ENCODE measurements around the gene ANKRD22. TPM values are rescaled to one million over a fixed set of nuclear protein-coding genes. Genes with fewer than 3 reads are reported as not detected.
A peak's percentile ranks its signal among the peaks of the same experiment; 100 is the strongest.
"Not testable (repeated sequence)": the region's sequence is repeated elsewhere in the genome, so short reads cannot be mapped to it uniquely, and the experiment has no call there.

Gene ANKRD22
- total RNA-seq, 1 donor from 2014 or later = not detected

GRCh38 chr10:88841316-88842111, 10.1 kb downstream of the ANKRD22 start:
- no peak for ATAC-seq (ENCODE audit: poor library complexity)
- intact Hi-C loops (cut with DNase I) = no loop called here
- no peak for DNase-seq

- intact Hi-C loops (cut with DNase I) = no loop called here
- ATAC-seq (ENCODE audit: poor library complexity) (no peak), DNase-seq (no peak)
Observed at GRCh38 chr10:88840881-88841280, 10.8 kb downstream of the ANKRD22 start.

GRCh38 chr10:88840104-88840503, 11.5 kb downstream of the ANKRD22 start:
- intact Hi-C loops (cut with DNase I) = no loop called here
- DNase-seq (no peak), ATAC-seq (ENCODE audit: poor library complexity) (no peak)

GRCh38 chr10:88838766-88839350, 12.8 kb downstream of the ANKRD22 start:
- intact Hi-C loops (cut with DNase I) = loop anchor here (5.0 to 10.0 kb wide), 2 partner anchors 148 to 376 kb away; no protein-coding TSS in a partner anchor
- DNase-seq = no peak
- no peak for ATAC-seq (ENCODE audit: poor library complexity)

- ATAC-seq (ENCODE audit: poor library complexity); DNase-seq: not testable (repeated sequence)
- intact Hi-C loops (cut with DNase I) = loop anchor here (5.0 to 10.0 kb wide), 2 partner anchors 150 to 377 kb away; no protein-coding TSS in a partner anchor
Observed at GRCh38 chr10:88837632-88838031, 14.0 kb downstream of the ANKRD22 start.

- intact Hi-C loops (cut with DNase I) = loop anchor here (2.0 to 10.0 kb wide), 3 partner anchors 97 to 379 kb away; no protein-coding TSS in a partner anchor
- no peak for DNase-seq
- no peak for ATAC-seq (ENCODE audit: poor library complexity)
Observed at GRCh38 chr10:88835910-88836221, 15.8 kb downstream of the ANKRD22 start.

GRCh38 chr10:88835096-88835909, 16.3 kb downstream of the ANKRD22 start:
- DNase-seq (peak; percentile 85), ATAC-seq (ENCODE audit: poor library complexity) (peak; percentile 98)
- intact Hi-C loops (cut with DNase I) = loop anchor here (2.0 to 10.0 kb wide), 3 partner anchors 97 to 379 kb away; no protein-coding TSS in a partner anchor

GRCh38 chr10:88833723-88834122, 17.9 kb downstream of the ANKRD22 start:
- ATAC-seq (ENCODE audit: poor library complexity) (no peak), DNase-seq (no peak)
- intact Hi-C loops (cut with DNase I) = loop anchor here (2.0 to 10.0 kb wide), 2 partner anchors 99 to 381 kb away; no protein-coding TSS in a partner anchor

GRCh38 chr10:88833156-88833555, 18.5 kb downstream of the ANKRD22 start:
- intact Hi-C loops (cut with DNase I) = loop anchor here (10.0 kb wide), 1 partner anchor 382 kb away; no protein-coding TSS in a partner anchor
- no peak for DNase-seq
- ATAC-seq (ENCODE audit: poor library complexity) = no peak

GRCh38 chr10:88832376-88832775, 19.3 kb downstream of the ANKRD22 start:
- DNase-seq = no peak
- intact Hi-C loops (cut with DNase I) = loop anchor here (10.0 kb wide), 1 partner anchor 382 kb away; no protein-coding TSS in a partner anchor
- ATAC-seq (ENCODE audit: poor library complexity) = no peak

GRCh38 chr10:88831709-88832108, 19.9 kb downstream of the ANKRD22 start:
- intact Hi-C loops (cut with DNase I) = loop anchor here (10.0 kb wide), 1 partner anchor 383 kb away; no protein-coding TSS in a partner anchor
- no peak for ATAC-seq (ENCODE audit: poor library complexity)
- DNase-seq = no peak

GRCh38 chr10:88830643-88831268, 20.9 kb downstream of the ANKRD22 start:
- intact Hi-C loops (cut with DNase I) = loop anchor here (10.0 kb wide), 1 partner anchor 384 kb away; no protein-coding TSS in a partner anchor
- DNase-seq (no peak), ATAC-seq (ENCODE audit: poor library complexity) (no peak)

- ATAC-seq (ENCODE audit: poor library complexity) = no peak
- no peak for DNase-seq
- intact Hi-C loops (cut with DNase I) = no loop called here
Observed at GRCh38 chr10:88828310-88828709, 23.3 kb downstream of the ANKRD22 start.

GRCh38 chr10:88827671-88828070, 24.0 kb downstream of the ANKRD22 start:
- no peak for ATAC-seq (ENCODE audit: poor library complexity)
- intact Hi-C loops (cut with DNase I) = no loop called here

GRCh38 chr10:88826388-88826787, 25.3 kb downstream of the ANKRD22 start:
- intact Hi-C loops (cut with DNase I) = no loop called here
- ATAC-seq (ENCODE audit: poor library complexity) (no peak), DNase-seq (no peak)

More at GRCh38 chr10:88827671-88828070, 24.0 kb downstream of the ANKRD22 start:
- no peak for DNase-seq

- ATAC-seq (ENCODE audit: poor library complexity) (no peak), DNase-seq (no peak)
- intact Hi-C loops (cut with DNase I) = no loop called here
Observed at GRCh38 chr10:88820748-88821401, 30.8 kb downstream of the ANKRD22 start.

- intact Hi-C loops (cut with DNase I) = no loop called here
- DNase-seq (no peak), ATAC-seq (ENCODE audit: poor library complexity) (no peak)
Observed at GRCh38 chr10:88819290-88819689, 32.4 kb downstream of the ANKRD22 start.

GRCh38 chr10:88813200-88813599, 38.4 kb downstream of the ANKRD22 start:
- intact Hi-C loops (cut with DNase I) = no loop called here
- no peak for ATAC-seq (ENCODE audit: poor library complexity)
- no peak for DNase-seq

Data from Right ventricle myocardium superior (tissue), 1 donor.